ENCODE data around the gene TRIM28.

TRIM28 gene

GRCh38 chr19:58579473-58580142, 35.7 kb downstream of the TRIM28 start:
- DNase-seq, result no peak

- peak; percentile 85 for DNase-seq
These were observed 37.6 kb downstream of the TRIM28 start for GRCh38 chr19:58581227-58582141.

GRCh38 chr19:58582985-58583384, 39.1 kb downstream of the TRIM28 start:
- no peak for DNase-seq

- DNase-seq, result no peak
These were observed 40.9 kb downstream of the TRIM28 start for GRCh38 chr19:58584498-58585441.

GRCh38 chr19:58585442-58586132, 41.7 kb downstream of the TRIM28 start:
- no peak for DNase-seq

GRCh38 chr19:58586133-58586765, 42.4 kb downstream of the TRIM28 start:
- DNase-seq, result no peak
